Measurements from ENCODE around the gene LGR4. TPM values are rescaled to one million over a fixed set of nuclear protein-coding genes. Genes with fewer than 3 reads are reported as not detected.

LGR4 gene
- total RNA-seq, 4 donors from 2014 or later: 29.7 to 134 (median 119) TPM

DNA sequence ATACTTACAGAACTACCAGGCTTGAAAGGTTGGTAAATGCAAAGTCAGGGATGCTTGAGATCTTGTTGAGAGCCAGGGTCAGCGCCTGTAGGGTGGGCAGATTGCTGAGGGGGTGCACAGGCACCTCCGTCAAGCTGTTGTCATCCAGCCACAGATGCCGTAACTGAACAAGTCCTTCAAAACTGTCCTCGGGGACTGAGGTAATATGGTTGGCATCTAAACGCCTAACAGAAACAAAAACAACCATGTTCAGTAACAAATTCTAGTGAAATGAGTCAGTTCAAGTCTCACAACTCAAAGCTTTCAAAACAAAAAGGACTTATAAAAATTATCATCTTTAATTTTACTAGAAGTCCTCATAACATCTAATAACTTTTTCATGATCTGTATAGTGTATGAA, 87.3 kb downstream of the LGR4 start:
- peaks cover 0 to 19% (median 0%) of the 10 kb centered on the region in 3 donors for H3K36me3 ChIP-seq
- H3K27ac ChIP-seq: no peak overlapping the region
- H3K27me3 ChIP-seq: no peaks in the 10 kb centered on the region
- TF ChIP-seq POLR2A (IDR thresholded peaks at IDR 0.05): no peak
- TF ChIP-seq, protein P1, sequence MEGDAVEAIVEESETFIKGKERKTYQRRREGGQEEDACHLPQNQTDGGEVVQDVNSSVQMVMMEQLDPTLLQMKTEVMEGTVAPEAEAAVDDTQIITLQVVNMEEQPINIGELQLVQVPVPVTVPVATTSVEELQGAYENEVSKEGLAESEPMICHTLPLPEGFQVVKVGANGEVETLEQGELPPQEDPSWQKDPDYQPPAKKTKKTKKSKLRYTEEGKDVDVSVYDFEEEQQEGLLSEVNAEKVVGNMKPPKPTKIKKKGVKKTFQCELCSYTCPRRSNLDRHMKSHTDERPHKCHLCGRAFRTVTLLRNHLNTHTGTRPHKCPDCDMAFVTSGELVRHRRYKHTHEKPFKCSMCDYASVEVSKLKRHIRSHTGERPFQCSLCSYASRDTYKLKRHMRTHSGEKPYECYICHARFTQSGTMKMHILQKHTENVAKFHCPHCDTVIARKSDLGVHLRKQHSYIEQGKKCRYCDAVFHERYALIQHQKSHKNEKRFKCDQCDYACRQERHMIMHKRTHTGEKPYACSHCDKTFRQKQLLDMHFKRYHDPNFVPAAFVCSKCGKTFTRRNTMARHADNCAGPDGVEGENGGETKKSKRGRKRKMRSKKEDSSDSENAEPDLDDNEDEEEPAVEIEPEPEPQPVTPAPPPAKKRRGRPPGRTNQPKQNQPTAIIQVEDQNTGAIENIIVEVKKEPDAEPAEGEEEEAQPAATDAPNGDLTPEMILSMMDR (IDR thresholded peaks at IDR 0.05): no peak
- no peak for DNase-seq
- no peaks in the 10 kb centered on the region for H3K4me1 ChIP-seq
- no peak overlapping the region for H3K4me3 ChIP-seq
- no peaks in the 10 kb centered on the region for H3K9me3 ChIP-seq

DNA sequence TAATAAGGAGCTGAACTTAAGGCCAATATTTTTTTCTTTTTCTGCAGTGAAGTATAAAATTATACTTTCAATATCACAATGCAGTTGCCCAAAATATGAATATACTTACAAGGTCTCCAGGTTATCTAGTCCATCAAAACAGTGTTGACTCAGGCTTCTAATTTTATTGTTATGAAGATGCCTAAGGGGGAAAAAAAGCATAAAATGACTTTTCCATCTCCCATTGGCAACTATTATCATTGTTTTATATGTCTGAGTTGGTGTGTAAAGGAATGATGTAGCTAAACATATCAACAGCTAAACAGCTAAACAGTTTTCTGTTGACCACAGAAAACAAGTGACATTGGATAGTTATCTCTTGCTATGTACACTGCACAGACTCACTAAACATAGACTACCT, 88.4 kb downstream of the LGR4 start:
- no peak overlapping the region for H3K27ac ChIP-seq
- no peaks in the 10 kb centered on the region for H3K27me3 ChIP-seq
- TF ChIP-seq POLR2A (IDR thresholded peaks at IDR 0.05): no peak
- TF ChIP-seq, protein P1 (IDR thresholded peaks at IDR 0.05): no peak
- H3K4me1 ChIP-seq: no peaks in the 10 kb centered on the region
- H3K4me3 ChIP-seq: no peak overlapping the region
- DNase-seq: no peak
- H3K9me3 ChIP-seq: no peaks in the 10 kb centered on the region
- peaks cover 0 to 27% (median 0%) of the 10 kb centered on the region in 3 donors for H3K36me3 ChIP-seq

DNA sequence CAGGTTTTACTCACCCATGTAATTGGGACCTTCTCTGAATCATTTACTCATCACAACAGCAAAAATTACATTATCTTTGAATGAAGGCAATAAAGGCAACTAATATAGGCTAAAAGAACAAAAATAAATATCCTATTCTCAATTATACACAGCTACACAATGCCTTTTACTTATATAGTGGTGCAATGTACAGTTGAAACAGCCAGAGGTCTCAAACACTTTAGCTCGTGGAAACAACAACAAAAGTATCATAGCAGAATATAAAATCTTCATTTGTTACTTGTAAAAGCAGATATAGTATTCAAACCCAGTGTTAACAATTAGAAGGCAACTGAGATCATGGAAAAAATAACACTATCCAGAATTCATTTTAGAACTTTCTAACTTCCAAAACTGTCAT, 88.9 kb downstream of the LGR4 start:
- H3K36me3 ChIP-seq: peaks cover 0 to 32% (median 0%) of the 10 kb centered on the region in 3 donors
- no peak for DNase-seq
- TF ChIP-seq POLR2A (IDR thresholded peaks at IDR 0.05): no peak
- TF ChIP-seq, protein P1 (IDR thresholded peaks at IDR 0.05): peak in 1 of 6 experiments; percentile 9
- no peak overlapping the region for H3K27ac ChIP-seq
- H3K4me3 ChIP-seq: no peak overlapping the region
- H3K9me3 ChIP-seq: no peaks in the 10 kb centered on the region
- no peaks in the 10 kb centered on the region for H3K4me1 ChIP-seq
- no peaks in the 10 kb centered on the region for H3K27me3 ChIP-seq

DNA sequence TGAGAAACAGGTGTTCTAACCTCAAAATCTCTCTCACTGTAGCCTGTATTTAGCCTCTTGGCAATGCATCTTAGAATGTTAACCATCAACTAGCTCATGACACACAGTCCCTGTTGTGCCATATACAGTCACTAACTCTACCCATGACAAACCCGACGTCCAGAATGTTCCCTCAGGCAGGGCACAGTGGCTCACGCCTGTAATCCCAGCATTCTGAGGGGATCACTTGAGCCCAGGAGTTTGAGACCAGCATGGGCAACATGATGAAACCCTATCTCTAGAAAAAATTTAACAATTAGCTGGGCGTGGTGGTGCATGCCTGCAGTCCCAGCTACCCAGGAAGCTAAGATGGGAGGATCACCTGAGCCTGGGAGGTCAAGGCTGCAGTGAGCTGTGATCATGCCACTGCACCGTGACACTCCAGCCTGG, 91.3 kb downstream of the LGR4 start:
- Histone ChIP-seq H3K27me3 (no peaks in the 10 kb centered on the region), H3K27ac (no peak overlapping the region)
- no peak for DNase-seq

DNA sequence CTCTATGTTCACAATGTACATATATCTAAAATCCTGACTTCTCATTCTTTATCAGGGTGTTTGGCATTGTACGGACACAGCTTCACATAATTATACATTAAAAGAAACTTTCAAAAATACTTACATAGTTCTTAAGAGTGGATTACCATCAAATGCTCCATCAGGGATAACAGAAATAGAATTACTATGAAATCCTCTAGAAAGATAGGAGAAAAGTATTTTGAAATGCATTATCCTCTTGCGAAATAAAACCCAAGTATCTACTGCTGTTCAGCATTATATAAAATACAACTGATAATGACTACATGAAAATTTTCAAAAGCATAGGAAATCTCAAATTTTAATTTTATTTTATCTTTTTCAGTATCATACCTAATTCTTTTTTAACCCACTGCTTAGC, 91.8 kb downstream of the LGR4 start:
- Histone ChIP-seq H3K36me3 (peaks cover 0 to 48% (median 0%) of the 10 kb centered on the region in 3 donors), H3K4me1 (no peaks in the 10 kb centered on the region), H3K4me3 (no peak overlapping the region), H3K9me3 (no peaks in the 10 kb centered on the region), H3K27ac (no peak overlapping the region), H3K27me3 (no peaks in the 10 kb centered on the region)
- DNase-seq: no peak
- no peak for TF ChIP-seq POLR2A (IDR thresholded peaks at IDR 0.05)
- TF ChIP-seq, protein P1 (IDR thresholded peaks at IDR 0.05): no peak

More for the DNA sequence above, 91.3 kb downstream of the LGR4 start:
- Histone ChIP-seq H3K36me3 (peaks cover 0 to 48% (median 0%) of the 10 kb centered on the region in 3 donors), H3K9me3 (no peaks in the 10 kb centered on the region), H3K4me3 (no peak overlapping the region), H3K4me1 (no peaks in the 10 kb centered on the region)
- TF ChIP-seq POLR2A (IDR thresholded peaks at IDR 0.05): no peak
- TF ChIP-seq, protein P1 (IDR thresholded peaks at IDR 0.05): no peak

DNA sequence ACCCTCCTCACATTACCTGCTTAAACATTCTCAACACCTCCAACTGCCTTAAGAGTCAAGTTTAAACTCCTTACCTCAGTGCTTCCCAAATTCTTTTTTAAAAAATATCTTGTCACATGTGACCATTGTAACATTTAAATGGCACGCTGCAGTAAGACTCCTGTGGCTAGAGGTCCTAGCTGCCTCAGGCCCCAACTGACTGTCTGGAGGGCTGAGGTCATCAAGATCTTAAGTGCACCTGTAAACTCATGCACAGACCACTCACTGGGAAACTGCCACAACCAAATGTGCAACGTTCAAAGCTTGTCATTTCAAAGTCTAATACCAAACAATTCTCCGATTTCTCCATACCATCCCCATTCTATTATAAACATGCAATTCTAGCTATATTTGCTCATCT, 93.1 kb downstream of the LGR4 start:
- Histone ChIP-seq H3K36me3 (peaks cover 0 to 48% (median 0%) of the 10 kb centered on the region in 3 donors), H3K27ac (no peak overlapping the region), H3K9me3 (no peaks in the 10 kb centered on the region), H3K4me3 (no peak overlapping the region), H3K4me1 (no peaks in the 10 kb centered on the region), H3K27me3 (no peaks in the 10 kb centered on the region)
- no peak for DNase-seq
- TF ChIP-seq POLR2A (IDR thresholded peaks at IDR 0.05): no peak
- TF ChIP-seq, protein P1 (IDR thresholded peaks at IDR 0.05): no peak

Measured in Peyer's patch (tissue), 4 donors.